ENCODE measurements around the gene CIT.
"Not testable (repeated sequence)": the region's sequence is repeated elsewhere in the genome, so short reads cannot be mapped to it uniquely, and the experiment has no call there.

CIT gene

GRCh38 chr12:119706427-119706826, 170.7 kb downstream of the CIT start:
- not testable (repeated sequence) for DNase-seq (ENCODE audit: extremely low read depth in 1 of 2, low read depth in 1 of 2)

GRCh38 chr12:119705182-119705581, 171.9 kb downstream of the CIT start:
- DNase-seq (ENCODE audit: extremely low read depth in 1 of 2, low read depth in 1 of 2) = no peak

GRCh38 chr12:119704065-119704747, 172.9 kb downstream of the CIT start:
- DNase-seq (ENCODE audit: extremely low read depth in 1 of 2, low read depth in 1 of 2) = no peak

- no peak for DNase-seq (ENCODE audit: extremely low read depth in 1 of 2, low read depth in 1 of 2)
These were observed 177.0 kb downstream of the CIT start for GRCh38 chr12:119700078-119700477.

GRCh38 chr12:119699199-119699760, 177.8 kb downstream of the CIT start:
- DNase-seq (ENCODE audit: extremely low read depth in 1 of 2, low read depth in 1 of 2) = no peak

- DNase-seq (ENCODE audit: extremely low read depth in 1 of 2, low read depth in 1 of 2) = no peak
These were observed 180.2 kb downstream of the CIT start for GRCh38 chr12:119696943-119697342.

- no peak for DNase-seq (ENCODE audit: extremely low read depth in 1 of 2, low read depth in 1 of 2)
These were observed 182.1 kb downstream of the CIT start for GRCh38 chr12:119695034-119695433.

- DNase-seq (ENCODE audit: extremely low read depth in 1 of 2, low read depth in 1 of 2) = no peak
These were observed 183.0 kb downstream of the CIT start for GRCh38 chr12:119694111-119694510.

GRCh38 chr12:119693511-119693910, 183.6 kb downstream of the CIT start:
- no peak for DNase-seq (ENCODE audit: extremely low read depth in 1 of 2, low read depth in 1 of 2)

GRCh38 chr12:119692997-119693396, 184.1 kb downstream of the CIT start:
- DNase-seq (ENCODE audit: extremely low read depth in 1 of 2, low read depth in 1 of 2) = no peak

GRCh38 chr12:119692410-119692809, 184.7 kb downstream of the CIT start:
- no peak for DNase-seq (ENCODE audit: extremely low read depth in 1 of 2, low read depth in 1 of 2)

GRCh38 chr12:119691202-119691810, 185.8 kb downstream of the CIT start:
- no peak for DNase-seq (ENCODE audit: extremely low read depth in 1 of 2, low read depth in 1 of 2)

GRCh38 chr12:119689935-119690500, 187.1 kb downstream of the CIT start:
- no peak for DNase-seq (ENCODE audit: extremely low read depth in 1 of 2, low read depth in 1 of 2)

GRCh38 chr12:119687879-119688278, 189.2 kb downstream of the CIT start:
- no peak for DNase-seq (ENCODE audit: extremely low read depth in 1 of 2, low read depth in 1 of 2)

GRCh38 chr12:119687406-119687805, 189.7 kb downstream of the CIT start:
- DNase-seq (ENCODE audit: extremely low read depth in 1 of 2, low read depth in 1 of 2) = no peak

- DNase-seq (ENCODE audit: extremely low read depth in 1 of 2, low read depth in 1 of 2) = no peak
These were observed 190.3 kb downstream of the CIT start for GRCh38 chr12:119686776-119687175.

- no peak for DNase-seq (ENCODE audit: extremely low read depth in 1 of 2, low read depth in 1 of 2)
These were observed 190.8 kb downstream of the CIT start for GRCh38 chr12:119686355-119686754.

- no peak for DNase-seq (ENCODE audit: extremely low read depth in 1 of 2, low read depth in 1 of 2)
These were observed 191.7 kb downstream of the CIT start for GRCh38 chr12:119685375-119685774.

GRCh38 chr12:119684711-119685369, 192.3 kb downstream of the CIT start:
- no peak for DNase-seq (ENCODE audit: extremely low read depth in 1 of 2, low read depth in 1 of 2)

GRCh38 chr12:119683816-119684215, 193.3 kb downstream of the CIT start:
- DNase-seq (ENCODE audit: extremely low read depth in 1 of 2, low read depth in 1 of 2) = no peak

- DNase-seq (ENCODE audit: extremely low read depth in 1 of 2, low read depth in 1 of 2) = no peak
These were observed 193.7 kb downstream of the CIT start for GRCh38 chr12:119683413-119683812.

Measured in activated CD8-positive, alpha-beta memory T cell treated with anti-CD3 and anti-CD28 coated beads for 1 hour (primary cell).